ENCODE measurements around the gene CELSR1.
"Not testable (repeated sequence)": the region's sequence is repeated elsewhere in the genome, so short reads cannot be mapped to it uniquely, and the experiment has no call there.

CELSR1 gene

DNA sequence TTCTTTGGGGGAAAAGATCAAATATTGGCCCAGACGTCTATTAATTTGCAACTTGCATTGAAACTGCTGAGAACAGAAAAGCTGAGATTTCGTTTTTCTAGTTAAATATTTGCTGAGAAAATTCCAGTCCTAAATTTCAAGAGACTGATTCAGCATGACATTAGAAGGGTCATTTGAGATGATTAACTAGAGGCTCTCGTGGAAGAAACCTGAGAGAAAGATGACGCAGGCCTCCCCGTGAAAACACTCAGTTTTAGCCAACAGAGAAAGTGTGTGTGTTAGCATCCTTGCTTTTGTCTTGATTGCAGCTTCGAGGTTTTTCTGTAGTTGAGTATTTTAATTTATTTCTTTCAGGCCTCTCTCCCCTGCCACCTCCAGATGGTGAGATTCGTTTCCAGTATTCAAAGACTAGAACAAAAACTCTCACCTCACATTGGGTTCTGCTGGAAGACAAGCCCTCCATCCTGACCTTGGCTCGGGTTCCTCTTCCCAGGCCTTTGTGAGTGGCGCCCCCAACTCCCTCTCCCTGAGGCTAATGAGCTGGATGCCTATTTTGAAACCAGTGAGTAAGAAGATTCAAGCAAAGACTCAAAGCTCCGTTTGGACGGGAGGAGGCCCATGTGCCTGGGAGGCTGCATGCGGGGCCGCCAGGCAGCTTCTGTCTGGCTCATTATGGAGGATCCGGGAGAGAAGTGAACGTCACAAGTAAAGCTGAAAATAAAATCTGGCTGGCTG, 52.4 kb downstream of the CELSR1 start:
- no peak for DNase-seq (ENCODE audit: low read depth in 3 of 3)

DNA sequence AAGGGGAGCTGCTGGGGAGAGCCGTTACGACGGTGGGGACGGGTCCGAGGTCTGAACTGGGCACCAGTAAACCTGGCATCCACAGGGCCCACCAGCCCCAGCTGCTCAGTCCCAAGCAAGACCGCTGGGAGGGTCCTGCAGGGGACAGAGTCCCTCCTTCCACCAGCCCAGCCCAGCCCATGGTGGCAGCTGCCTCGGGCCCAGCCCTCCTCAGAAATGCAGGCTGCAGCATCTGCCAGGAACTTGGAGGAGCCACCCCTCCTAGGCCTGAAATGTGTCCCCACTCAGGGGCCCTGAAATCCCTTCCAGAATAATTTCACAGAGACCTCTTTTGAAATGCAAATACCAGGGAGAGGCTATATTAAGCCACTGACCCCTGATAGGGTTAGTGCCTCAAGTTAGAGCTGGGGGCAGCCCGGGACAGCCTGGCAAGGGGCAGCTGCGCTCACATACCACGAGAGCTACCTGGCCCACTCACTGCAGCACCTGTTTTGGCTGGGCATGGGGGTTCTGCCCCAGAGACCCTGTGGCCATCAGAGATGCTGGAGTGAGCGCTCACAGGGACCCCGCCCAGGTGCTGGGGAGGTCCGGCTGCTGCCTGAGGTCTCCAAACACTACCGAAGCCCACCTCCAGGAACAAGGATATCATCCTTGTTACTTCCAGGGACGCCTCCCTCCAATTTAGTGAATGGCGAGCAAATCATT, 53.1 kb downstream of the CELSR1 start:
- no peak for DNase-seq (ENCODE audit: low read depth in 3 of 3)

DNA sequence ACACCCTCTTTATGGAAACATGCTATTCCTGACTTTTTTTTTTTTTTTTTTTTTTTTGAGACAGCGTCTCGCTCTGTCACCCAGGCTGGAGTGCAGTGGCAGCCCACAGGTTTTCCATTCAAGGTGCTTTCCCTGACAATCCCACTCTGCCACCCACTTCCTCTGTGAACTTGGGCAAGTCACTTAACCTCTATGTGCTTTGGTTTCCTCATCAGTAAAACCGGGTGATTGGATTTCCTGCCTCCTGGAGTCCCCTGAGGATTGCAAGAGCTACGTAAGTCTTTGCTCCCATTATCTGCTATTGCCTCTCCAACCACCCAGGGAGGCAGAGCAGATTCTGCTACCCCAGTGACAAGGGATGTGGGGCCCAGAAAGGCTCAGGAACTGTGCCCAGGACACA, 54.1 kb downstream of the CELSR1 start:
- no peak for DNase-seq (ENCODE audit: low read depth in 3 of 3)

- no peak for DNase-seq (ENCODE audit: low read depth in 3 of 3)
These were observed 55.3 kb downstream of the CELSR1 start for GRCh38 chr22:46482056-46482675.

DNA sequence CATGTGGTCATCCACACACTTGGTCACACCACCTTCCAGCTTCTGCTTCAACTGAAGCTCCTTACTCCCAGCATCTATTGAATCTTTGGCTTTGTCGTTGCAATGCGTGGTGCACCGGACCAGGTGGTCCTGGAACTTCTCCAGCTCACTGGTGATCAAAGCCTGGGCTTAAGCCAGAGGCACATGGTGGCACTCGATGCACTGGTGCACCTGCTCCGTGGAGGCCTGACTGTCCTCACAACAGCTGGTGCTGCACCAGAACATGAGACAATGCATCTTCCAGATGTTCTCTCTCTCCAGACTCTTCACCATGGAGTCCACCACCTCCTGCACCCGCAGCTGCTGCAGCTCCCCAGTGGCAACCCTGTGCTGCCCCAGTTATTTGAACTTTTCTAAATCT, 56.0 kb downstream of the CELSR1 start:
- no peak for DNase-seq (ENCODE audit: low read depth in 3 of 3)

- DNase-seq (ENCODE audit: low read depth in 3 of 3) = no peak
These were observed 57.0 kb downstream of the CELSR1 start for GRCh38 chr22:46480396-46480795.

- DNase-seq (ENCODE audit: low read depth in 3 of 3) = no peak
These were observed 58.4 kb downstream of the CELSR1 start for GRCh38 chr22:46479046-46479445.

- DNase-seq (ENCODE audit: low read depth in 3 of 3) = no peak
These were observed 59.3 kb downstream of the CELSR1 start for GRCh38 chr22:46478083-46478551.

- DNase-seq (ENCODE audit: low read depth in 3 of 3) = no peak
These were observed 60.9 kb downstream of the CELSR1 start for GRCh38 chr22:46476547-46476941.

GRCh38 chr22:46473896-46474557, 63.4 kb downstream of the CELSR1 start:
- DNase-seq (ENCODE audit: low read depth in 3 of 3) = no peak

GRCh38 chr22:46473021-46473779, 64.2 kb downstream of the CELSR1 start:
- DNase-seq (ENCODE audit: low read depth in 3 of 3) = no peak

DNA sequence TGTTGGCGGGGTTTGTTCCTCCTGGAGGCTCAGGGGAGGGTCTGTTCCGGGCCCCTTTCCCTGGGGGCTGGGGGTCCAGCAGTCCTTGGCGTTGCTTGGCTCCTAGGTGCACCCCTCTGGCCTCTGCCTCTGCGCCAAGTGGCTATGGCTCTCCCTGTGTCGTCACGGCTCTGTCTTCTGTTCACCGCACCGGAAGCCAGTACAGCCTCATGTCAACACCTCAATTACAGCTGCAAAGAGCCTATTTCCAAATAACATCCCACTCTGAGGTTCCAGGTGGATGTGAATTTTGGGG, 64.8 kb downstream of the CELSR1 start:
- no peak for DNase-seq (ENCODE audit: low read depth in 3 of 3)

GRCh38 chr22:46471901-46472721, 65.3 kb downstream of the CELSR1 start:
- no peak for DNase-seq (ENCODE audit: low read depth in 3 of 3)

DNA sequence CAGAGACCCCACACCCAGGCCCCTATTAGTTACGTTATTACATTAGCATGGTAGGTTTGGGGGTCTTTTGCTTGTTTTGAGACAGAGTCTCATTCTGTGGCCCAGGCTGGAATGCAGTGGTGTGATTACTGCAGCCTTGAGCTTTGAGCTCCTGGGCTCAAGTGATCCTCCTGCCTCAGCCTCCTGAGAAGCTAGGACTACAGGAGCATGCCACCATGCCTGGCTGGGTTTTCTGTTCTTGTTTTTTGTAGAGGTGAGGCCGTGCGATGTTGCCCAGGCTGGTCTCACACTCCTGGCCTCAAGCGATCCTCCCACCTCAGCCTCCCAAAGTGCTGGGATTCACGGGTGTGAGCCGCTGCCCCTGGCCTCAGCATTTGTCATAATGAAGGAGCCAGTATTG, 66.1 kb downstream of the CELSR1 start:
- DNase-seq (ENCODE audit: low read depth in 3 of 3) = not testable (repeated sequence)

DNA sequence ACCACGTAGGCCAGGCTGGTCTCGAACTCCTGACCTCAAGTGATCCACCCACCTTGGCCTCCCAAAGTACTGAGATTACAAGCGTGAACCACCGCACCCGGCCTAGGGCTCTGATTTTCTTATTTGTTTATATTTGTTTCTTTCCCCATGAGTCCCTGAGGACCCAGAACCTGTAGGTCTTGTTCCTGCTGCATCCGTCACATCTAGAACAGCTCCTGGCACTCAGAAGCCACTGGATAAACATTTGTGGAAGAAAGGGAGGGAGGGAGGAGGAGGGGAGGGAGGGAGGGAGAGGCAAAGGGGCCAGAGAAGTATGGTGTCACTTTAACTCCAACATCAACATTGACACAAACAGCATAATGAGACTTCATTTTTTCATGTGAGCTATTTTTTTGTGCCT, 67.7 kb downstream of the CELSR1 start:
- DNase-seq (ENCODE audit: low read depth in 3 of 3) = no peak

GRCh38 chr22:46467006-46467405, 70.4 kb downstream of the CELSR1 start:
- DNase-seq (ENCODE audit: low read depth in 3 of 3) = no peak

- DNase-seq (ENCODE audit: low read depth in 3 of 3) = no peak
These were observed 71.2 kb downstream of the CELSR1 start for GRCh38 chr22:46466255-46466676.

GRCh38 chr22:46465793-46466192, 71.6 kb downstream of the CELSR1 start:
- DNase-seq (ENCODE audit: low read depth in 3 of 3) = no peak

DNA sequence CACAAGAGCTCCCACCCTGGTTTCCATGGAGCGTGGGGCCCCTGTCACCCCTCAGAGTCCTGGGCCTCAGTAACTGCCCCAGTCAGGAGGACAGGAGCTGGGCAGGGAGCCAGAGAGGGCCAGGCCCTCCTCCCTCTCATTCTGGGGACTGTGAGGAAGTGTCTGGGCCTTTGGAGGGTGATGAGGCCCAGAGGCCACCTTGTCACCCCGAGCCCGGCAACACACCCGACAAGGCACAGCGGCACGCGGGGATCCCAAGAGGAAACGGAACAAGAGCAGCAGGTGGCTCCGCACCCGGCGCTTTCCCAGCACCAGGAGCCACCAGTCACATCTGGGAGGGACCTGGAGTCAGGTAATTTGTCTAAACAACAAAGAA, 72.1 kb downstream of the CELSR1 start:
- DNase-seq (ENCODE audit: low read depth in 3 of 3) = no peak

DNA sequence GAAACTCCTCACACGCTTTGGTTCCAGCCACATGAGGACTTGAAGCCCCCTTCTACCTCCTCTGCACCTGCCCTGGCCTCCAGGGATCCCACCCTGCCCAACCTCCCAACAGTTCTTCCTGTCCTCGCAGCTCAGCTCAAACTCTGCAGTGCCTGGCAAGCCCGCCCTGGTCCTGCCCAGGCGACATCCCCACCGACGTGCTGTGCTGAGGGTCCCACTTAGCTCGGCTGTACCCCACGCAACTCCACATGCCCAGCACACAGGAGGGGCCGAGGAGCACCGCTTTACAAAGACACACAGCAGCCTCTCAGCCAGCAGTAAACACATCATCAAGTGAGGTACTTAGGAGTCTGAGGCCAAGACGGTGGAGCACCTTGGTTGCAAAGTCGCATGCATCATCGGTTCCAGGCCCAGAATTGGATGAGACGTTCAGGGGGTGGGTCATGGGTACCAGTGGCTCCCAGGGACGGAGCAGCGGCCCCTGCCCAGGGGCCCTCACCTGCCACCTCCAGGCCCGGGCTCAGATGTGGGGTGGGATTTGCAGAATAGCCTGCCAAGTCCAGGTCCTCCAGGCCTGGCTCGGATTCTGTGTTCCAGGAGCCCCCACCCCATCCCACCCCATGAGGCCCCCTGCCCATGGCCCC, 72.6 kb downstream of the CELSR1 start:
- DNase-seq (ENCODE audit: low read depth in 3 of 3) = no peak
